ENCODE data around the gene ACTG2. TPM values are rescaled to one million over a fixed set of nuclear protein-coding genes. Genes with fewer than 3 reads are reported as not detected.

Gene ACTG2
- total RNA-seq, 1 experiment from 2014 or later: 1.5 TPM

DNA sequence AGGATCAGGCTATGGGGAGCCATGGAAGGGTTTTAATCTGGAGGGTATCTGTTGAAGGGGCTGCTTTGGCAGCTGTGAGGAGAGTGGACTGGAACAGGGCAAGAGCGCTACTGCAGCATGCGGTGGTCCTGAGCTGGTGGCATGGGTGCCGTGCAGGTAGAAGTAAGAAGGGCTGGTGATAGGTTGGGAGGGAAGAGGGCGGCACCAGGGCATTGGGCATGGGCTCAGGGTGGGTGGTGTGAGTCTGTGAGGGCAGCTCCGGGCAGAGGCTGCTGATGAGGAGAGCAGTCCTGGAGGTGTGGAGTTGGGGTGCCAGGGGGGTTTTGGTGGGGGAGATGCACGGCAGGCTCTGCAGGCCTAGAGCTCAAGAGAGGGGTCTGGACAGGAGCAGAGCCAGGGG lies 2.1 kb downstream of the ACTG2 start:
- no peak overlapping the region for H4K8ac ChIP-seq (replicated peaks; ENCODE audit: insufficient read length, low read depth, low read length)
- no peak for DNase-seq
- no peak overlapping the region; a peak in 3 of 7 replicates for H3K27ac Mint-ChIP-seq
- H2BK120ac ChIP-seq (ENCODE audit: low read depth, low read length, poor library complexity, severe bottlenecking): no peak overlapping the region
- peaks cover 8 to 10% of the 10 kb centered on the region in 2 experiments; a peak in 3 of 4 replicates for H3K4me1 Mint-ChIP-seq
- no CpG with 5 or more reads among the region's 6 CpGs for WGBS (ENCODE audit: extremely low coverage, insufficient read length, low lambda C conversion rate)
- H3K9me3 Mint-ChIP-seq: no peaks in the 10 kb centered on the region
- no peak overlapping the region for H3T11ph ChIP-seq (ENCODE audit: low read length)
- no peaks in the 10 kb centered on the region for H3K79me1 ChIP-seq (ENCODE audit: insufficient read depth, low read depth, low read length, poor library complexity, severe bottlenecking)
- no peak overlapping the region for H3K27ac ChIP-seq (ENCODE audit: insufficient read length, low read depth, low read length)
- H2BK12ac ChIP-seq (ENCODE audit: insufficient read length, low read depth, low read length): no peak overlapping the region
- H3K9ac ChIP-seq (ENCODE audit: extremely low read depth, insufficient read length, low read length): no peak overlapping the region
- H3K4me2 ChIP-seq (ENCODE audit: insufficient read depth, insufficient read length, low read length): no peak overlapping the region
- H3K23ac ChIP-seq (ENCODE audit: insufficient read length, low read depth, low read length): no peak overlapping the region
- no peak overlapping the region for H3K4ac ChIP-seq (ENCODE audit: low read depth, low read length)
- H3K4me3 Mint-ChIP-seq: no peak overlapping the region
- TF ChIP-seq, protein P1, sequence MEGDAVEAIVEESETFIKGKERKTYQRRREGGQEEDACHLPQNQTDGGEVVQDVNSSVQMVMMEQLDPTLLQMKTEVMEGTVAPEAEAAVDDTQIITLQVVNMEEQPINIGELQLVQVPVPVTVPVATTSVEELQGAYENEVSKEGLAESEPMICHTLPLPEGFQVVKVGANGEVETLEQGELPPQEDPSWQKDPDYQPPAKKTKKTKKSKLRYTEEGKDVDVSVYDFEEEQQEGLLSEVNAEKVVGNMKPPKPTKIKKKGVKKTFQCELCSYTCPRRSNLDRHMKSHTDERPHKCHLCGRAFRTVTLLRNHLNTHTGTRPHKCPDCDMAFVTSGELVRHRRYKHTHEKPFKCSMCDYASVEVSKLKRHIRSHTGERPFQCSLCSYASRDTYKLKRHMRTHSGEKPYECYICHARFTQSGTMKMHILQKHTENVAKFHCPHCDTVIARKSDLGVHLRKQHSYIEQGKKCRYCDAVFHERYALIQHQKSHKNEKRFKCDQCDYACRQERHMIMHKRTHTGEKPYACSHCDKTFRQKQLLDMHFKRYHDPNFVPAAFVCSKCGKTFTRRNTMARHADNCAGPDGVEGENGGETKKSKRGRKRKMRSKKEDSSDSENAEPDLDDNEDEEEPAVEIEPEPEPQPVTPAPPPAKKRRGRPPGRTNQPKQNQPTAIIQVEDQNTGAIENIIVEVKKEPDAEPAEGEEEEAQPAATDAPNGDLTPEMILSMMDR (conservative IDR thresholded peaks at IDR 0.05): no peak
- no peak overlapping the region for H2BK15ac ChIP-seq (ENCODE audit: low read depth, low read length)
- no peak overlapping the region for H3K56ac ChIP-seq (ENCODE audit: insufficient read length, low read depth, low read length)
- no peak overlapping the region for H3K18ac ChIP-seq (ENCODE audit: insufficient read length, low read depth, low read length)
- H4K91ac ChIP-seq (ENCODE audit: insufficient read length, low read depth, low read length): no peak overlapping the region
- H2AK5ac ChIP-seq (ENCODE audit: insufficient read length, low read length): no peak overlapping the region
- H3K36me3 Mint-ChIP-seq (ENCODE audit: insufficient read depth in 1 of 3, low read depth in 3 of 3): no peaks in the 10 kb centered on the region
- H3K23me2 ChIP-seq (ENCODE audit: insufficient read length, low read depth, low read length, poor library complexity, severe bottlenecking): no peaks in the 10 kb centered on the region
- no peak overlapping the region for H3K14ac ChIP-seq (ENCODE audit: insufficient read depth, low read length)
- no peak overlapping the region for H2AFZ ChIP-seq (ENCODE audit: low read length)
- peaks cover 2% of the 10 kb centered on the region; the same call in 1 of the 2 replicates for H3K27me3 Mint-ChIP-seq (ENCODE audit: low read depth)
- H2BK5ac ChIP-seq (ENCODE audit: insufficient read length, low read length): no peak overlapping the region
- H3K9me3 ChIP-seq (ENCODE audit: control insufficient read depth, low read depth, low read length): no peaks in the 10 kb centered on the region
- no peaks in the 10 kb centered on the region for H3K4me1 ChIP-seq (ENCODE audit: insufficient read depth, low read length)
- no peaks in the 10 kb centered on the region for H3K79me2 ChIP-seq (ENCODE audit: insufficient read depth, low read length)
- H2BK20ac ChIP-seq (ENCODE audit: low read depth, low read length, poor library complexity, severe bottlenecking): no peak overlapping the region
- no peak overlapping the region for H4K5ac ChIP-seq (ENCODE audit: insufficient read length, low read depth, low read length)
- no peaks in the 10 kb centered on the region for H3K27me3 ChIP-seq (ENCODE audit: insufficient read depth, low read length)
- H4K20me1 ChIP-seq (ENCODE audit: control insufficient read depth, insufficient read depth, insufficient read length): no peaks in the 10 kb centered on the region

Measured in H9 (cell line).